Cardiac fibroblast (primary cell): ENCODE measurements around the gene ZNF792.

Experiments
- DNase-seq, 2 donors: peaks; one replicate each; pipeline versions ENCODE4 v3.0.0 to v3.0.0-alpha.2; 2010; ENCODE audit warnings: low read depth in 2 of 2
- H3K4me3 ChIP-seq, 2 donors: replicated peaks in 1 of 2; 1 replicate in 1 of 2; 2 replicates in 1 of 2; pipeline ENCODE4 v1.5.1; 2011; ENCODE audit warnings: low read depth in 2 of 2, low read length in 2 of 2, mild to moderate bottlenecking in 2 of 2, moderate library complexity in 1 of 2
- CTCF ChIP-seq: IDR thresholded peaks from one replicate; pipeline ENCODE4 v1.5.1; 2011; ENCODE audit warnings: low read depth, mild to moderate bottlenecking, low read length, inconsistent platforms

ZNF792 gene

GRCh38 chr19:34990578-34991192 lies 26.7 kb upstream of the ZNF792 start:
- no peak for TF ChIP-seq CTCF
- H3K4me3 ChIP-seq, result no peak overlapping the region
- DNase-seq, result no peak

GRCh38 chr19:34989298-34989697 lies 25.3 kb upstream of the ZNF792 start:
- TF ChIP-seq CTCF, result no peak
- DNase-seq, result no peak
- no peak overlapping the region for H3K4me3 ChIP-seq

GRCh38 chr19:34988119-34988518 lies 24.1 kb upstream of the ZNF792 start:
- no peak overlapping the region for H3K4me3 ChIP-seq
- no peak for TF ChIP-seq CTCF
- no peak for DNase-seq

- no peak for TF ChIP-seq CTCF
- H3K4me3 ChIP-seq, result no peak overlapping the region
- DNase-seq, result peak; percentile 59 to 90
These were observed 21.4 kb upstream of the ZNF792 start for GRCh38 chr19:34985249-34986022.

- H3K4me3 ChIP-seq, result no peak overlapping the region
- DNase-seq, result no peak
- TF ChIP-seq CTCF, result no peak
These were observed 20.3 kb upstream of the ZNF792 start for GRCh38 chr19:34984287-34984686.

- no peak overlapping the region for H3K4me3 ChIP-seq
- no peak for TF ChIP-seq CTCF
- DNase-seq, result no peak
These were observed 19.8 kb upstream of the ZNF792 start for GRCh38 chr19:34983786-34984185.
